GM10266 (cell line): ENCODE data around the gene CIC.

ENCODE experiments used
- DNase-seq: peaks from one replicate; pipeline ENCODE4 v3.0.0; 2012; ENCODE audit errors: extremely low spot score
- CTCF ChIP-seq: IDR thresholded peaks from 2 replicates; pipeline ENCODE4 v1.5.1; 2012; ENCODE audit warnings: mild to moderate bottlenecking, low read depth; ENCODE audit not compliant: control insufficient read depth, insufficient read depth; ENCODE audit errors: missing control alignments

Gene CIC

GRCh38 chr19:42272989-42273406 is 3.9 kb downstream of the CIC start:
- TF ChIP-seq CTCF: no peak
- no peak for DNase-seq

DNA sequence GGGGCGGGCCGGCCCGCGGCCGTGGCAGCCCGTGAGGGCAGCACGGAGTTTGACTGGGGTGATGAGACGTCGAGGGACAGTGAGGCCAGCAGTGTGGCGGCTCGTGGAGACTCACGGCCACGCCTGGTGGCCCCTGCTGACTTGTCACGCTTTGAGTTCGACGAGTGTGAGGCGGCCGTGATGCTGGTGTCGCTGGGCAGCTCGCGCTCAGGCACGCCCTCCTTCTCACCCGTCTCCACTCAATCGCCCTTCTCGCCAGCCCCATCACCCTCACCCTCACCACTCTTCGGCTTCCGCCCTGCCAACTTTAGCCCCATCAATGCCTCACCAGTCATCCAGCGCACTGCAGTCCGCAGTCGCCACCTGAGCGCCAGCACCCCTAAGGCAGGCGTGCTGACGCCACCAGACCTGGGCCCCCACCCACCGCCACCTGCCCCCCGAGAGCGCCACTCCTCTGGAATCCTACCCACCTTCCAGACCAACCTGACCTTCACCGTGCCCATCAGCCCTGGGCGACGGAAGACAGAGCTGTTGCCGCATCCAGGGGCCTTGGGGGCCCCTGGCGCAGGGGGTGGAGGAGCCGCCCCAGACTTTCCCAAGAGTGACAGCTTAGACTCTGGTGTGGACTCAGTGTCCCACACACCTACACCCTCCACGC is 4.5 kb downstream of the CIC start:
- no peak for TF ChIP-seq CTCF
- DNase-seq: no peak

- no peak for TF ChIP-seq CTCF
- no peak for DNase-seq
Measured at GRCh38 chr19:42274065-42274682, 5.1 kb downstream of the CIC start.

- no peak for TF ChIP-seq CTCF
- no peak for DNase-seq
Measured at GRCh38 chr19:42275103-42275502, 6.1 kb downstream of the CIC start.

- TF ChIP-seq CTCF: no peak
Measured at GRCh38 chr19:42275517-42275916, 6.5 kb downstream of the CIC start.

GRCh38 chr19:42276284-42276683 is 7.2 kb downstream of the CIC start:
- no peak for TF ChIP-seq CTCF
- no peak for DNase-seq

More at GRCh38 chr19:42275517-42275916, 6.5 kb downstream of the CIC start:
- DNase-seq: no peak

- no peak for DNase-seq
- no peak for TF ChIP-seq CTCF
Measured at GRCh38 chr19:42276821-42277220, 7.8 kb downstream of the CIC start.
